AG08395 (cell line): ENCODE data around the gene GNAT1.

Source experiments
- DNase-seq: peaks from one replicate; pipeline ENCODE4 v3.0.0; 2012; ENCODE audit warnings: mixed read lengths, low spot score

Gene GNAT1

DNA sequence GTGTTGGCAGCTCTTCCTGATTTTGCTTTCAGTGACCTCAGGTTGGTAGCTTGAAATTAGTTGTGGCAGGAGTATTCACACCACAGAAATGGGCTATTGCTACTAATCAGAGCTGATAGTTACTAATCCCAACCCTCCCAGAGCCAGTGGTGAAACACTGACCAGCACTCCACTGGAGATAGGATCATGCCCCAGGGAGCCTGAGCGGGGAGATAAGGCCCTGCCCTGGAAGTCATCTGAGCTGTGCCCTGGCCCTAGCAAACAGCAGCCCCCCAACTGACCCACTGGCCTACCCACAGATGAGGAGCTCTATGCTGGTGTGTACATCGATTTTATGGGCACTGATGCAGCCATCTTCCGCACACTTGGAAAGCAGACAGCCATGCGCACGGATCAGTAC lies 9.4 kb upstream of the GNAT1 start:
- DNase-seq, result no peak

- DNase-seq, result no peak
Measured at GRCh38 chr3:50182533-50183099, 8.8 kb upstream of the GNAT1 start.

- no peak for DNase-seq
Measured at GRCh38 chr3:50183755-50184154, 7.7 kb upstream of the GNAT1 start.

GRCh38 chr3:50184242-50184978 lies 7.0 kb upstream of the GNAT1 start:
- DNase-seq, result no peak

- DNase-seq, result no peak
Measured at GRCh38 chr3:50185230-50185629, 6.2 kb upstream of the GNAT1 start.

GRCh38 chr3:50186096-50186495 lies 5.3 kb upstream of the GNAT1 start:
- no peak for DNase-seq

DNA sequence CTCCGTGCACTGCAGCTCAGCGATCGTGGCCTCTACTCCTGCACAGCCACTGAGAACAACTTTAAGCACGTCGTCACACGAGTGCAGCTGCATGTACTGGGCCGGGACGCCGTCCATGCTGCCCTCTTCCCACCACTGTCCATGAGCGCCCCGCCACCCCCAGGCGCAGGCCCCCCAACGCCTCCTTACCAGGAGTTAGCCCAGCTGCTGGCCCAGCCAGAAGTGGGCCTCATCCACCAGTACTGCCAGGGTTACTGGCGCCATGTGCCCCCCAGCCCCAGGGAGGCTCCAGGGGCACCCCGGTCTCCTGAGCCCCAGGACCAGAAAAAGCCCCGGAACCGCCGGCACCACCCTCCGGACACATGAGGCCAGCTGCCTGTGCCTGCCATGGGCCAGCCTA lies 3.7 kb upstream of the GNAT1 start:
- DNase-seq, result no peak

DNA sequence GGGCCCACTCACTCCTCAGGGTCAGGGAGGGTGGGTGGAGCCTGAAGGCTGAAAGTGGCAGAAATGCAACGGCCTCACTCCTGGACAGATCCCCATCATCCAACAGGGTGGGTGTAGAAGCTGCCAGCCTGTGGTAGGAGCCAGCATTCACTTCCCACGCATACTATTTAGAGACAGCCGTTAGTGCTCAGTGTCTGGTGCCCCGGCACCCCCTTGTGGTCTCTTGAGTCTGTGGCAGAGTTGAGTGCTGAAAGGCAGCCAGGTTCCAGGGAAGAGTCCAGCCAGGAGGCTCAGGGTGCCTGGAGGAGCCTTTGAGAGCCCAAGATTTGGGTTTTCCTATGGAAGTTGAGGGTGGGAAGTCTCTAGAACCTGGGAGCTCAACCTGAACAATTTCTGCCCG lies 2.1 kb upstream of the GNAT1 start:
- DNase-seq, result peak; percentile 92

DNA sequence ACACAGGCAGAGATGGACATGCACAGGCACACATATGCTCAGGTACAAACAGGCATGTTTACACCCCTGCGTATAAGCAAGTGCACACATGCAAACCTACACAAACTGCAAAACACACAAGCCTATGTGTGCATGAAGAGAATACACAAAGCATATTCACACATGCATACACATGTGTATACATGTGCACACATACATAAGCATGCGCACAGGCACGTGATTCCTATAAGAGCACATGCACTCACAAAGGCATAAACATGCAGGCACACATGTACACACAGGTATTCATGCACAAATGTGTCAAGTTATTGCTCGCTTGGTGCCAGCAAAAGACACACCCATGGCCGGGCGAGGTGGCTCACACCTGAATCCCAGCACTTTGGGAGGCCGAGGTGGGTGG lies 1.4 kb upstream of the GNAT1 start:
- DNase-seq, result no peak

GRCh38 chr3:50192124-50192523 lies 714 bp downstream of the GNAT1 start:
- DNase-seq, result no peak

DNA sequence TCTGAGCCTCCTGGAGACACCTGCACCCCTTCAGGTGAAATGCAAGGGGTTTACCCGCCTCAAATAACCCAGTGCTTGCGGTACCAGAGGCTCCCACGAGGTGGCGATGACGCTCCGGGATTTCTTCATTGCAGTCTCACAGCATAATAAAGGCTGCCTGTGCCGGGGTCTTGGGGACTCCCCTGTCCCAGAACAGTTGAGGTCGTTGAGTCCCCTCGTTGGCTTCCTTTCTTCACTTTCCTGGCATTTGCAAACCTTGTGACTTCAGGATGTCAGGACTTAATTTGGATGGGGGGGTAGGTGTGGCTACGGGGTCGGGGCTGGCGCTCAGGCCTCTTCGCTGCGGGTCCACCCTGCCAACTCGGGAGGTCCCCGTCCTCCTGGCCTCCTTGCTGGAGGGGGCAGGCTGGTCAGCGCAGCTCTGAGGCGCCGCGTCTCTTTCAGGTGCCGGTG lies 1.3 kb downstream of the GNAT1 start:
- peak; percentile 66 for DNase-seq

GRCh38 chr3:50193286-50193685 lies 1.9 kb downstream of the GNAT1 start:
- no peak for DNase-seq

DNA sequence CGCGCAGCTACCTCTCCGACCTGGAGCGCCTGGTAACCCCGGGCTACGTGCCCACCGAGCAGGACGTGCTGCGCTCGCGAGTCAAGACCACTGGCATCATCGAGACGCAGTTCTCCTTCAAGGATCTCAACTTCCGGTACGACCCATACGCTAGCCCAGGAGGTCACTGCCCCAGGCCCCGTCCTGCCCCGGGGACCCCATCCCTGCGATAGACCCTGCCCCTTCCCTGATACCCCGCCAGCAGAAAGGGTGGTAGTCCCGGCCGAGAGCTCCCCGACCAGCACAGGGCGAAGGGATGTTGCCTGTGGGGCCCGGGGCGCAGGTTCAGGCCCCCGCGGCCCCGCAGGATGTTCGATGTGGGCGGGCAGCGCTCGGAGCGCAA lies 2.3 kb downstream of the GNAT1 start:
- no peak for DNase-seq

DNA sequence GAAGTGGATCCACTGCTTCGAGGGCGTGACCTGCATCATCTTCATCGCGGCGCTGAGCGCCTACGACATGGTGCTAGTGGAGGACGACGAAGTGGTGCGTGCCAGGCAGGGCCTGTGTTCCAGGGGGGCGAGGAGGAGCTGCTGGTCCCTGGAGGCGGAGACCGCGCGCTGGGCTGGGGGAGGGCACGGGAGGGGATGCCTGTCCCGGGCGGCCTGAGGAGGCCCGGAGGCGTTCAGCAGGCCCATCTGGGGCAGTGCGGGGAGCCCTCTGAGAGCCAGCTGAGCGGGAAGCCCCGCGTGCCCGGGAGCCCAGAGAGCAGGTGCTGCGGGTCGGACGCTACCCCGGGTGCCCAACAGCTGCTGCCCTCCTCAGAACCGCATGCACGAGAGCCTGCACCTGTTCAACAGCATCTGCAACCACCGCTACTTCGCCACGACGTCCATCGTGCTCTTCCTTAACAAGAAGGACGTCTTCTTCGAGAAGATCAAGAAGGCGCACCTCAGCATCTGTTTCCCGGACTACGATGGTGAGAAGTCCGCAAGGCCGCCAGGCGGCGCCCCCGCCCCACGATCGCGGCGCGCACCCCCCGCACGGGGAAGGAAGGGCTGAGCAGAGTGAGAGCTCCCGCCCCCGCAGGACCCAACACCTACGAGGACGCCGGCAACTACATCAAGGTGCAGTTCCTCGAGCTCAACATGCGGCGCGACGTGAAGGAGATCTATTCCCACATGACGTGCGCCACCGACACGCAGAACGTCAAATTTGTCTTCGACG lies 2.9 kb downstream of the GNAT1 start:
- DNase-seq, result peak; percentile 74

GRCh38 chr3:50194903-50195500 lies 3.6 kb downstream of the GNAT1 start:
- DNase-seq, result no peak

GRCh38 chr3:50195501-50196252 lies 4.3 kb downstream of the GNAT1 start:
- DNase-seq, result no peak

- DNase-seq, result no peak
Measured at GRCh38 chr3:50196253-50196801, 4.9 kb downstream of the GNAT1 start.

DNA sequence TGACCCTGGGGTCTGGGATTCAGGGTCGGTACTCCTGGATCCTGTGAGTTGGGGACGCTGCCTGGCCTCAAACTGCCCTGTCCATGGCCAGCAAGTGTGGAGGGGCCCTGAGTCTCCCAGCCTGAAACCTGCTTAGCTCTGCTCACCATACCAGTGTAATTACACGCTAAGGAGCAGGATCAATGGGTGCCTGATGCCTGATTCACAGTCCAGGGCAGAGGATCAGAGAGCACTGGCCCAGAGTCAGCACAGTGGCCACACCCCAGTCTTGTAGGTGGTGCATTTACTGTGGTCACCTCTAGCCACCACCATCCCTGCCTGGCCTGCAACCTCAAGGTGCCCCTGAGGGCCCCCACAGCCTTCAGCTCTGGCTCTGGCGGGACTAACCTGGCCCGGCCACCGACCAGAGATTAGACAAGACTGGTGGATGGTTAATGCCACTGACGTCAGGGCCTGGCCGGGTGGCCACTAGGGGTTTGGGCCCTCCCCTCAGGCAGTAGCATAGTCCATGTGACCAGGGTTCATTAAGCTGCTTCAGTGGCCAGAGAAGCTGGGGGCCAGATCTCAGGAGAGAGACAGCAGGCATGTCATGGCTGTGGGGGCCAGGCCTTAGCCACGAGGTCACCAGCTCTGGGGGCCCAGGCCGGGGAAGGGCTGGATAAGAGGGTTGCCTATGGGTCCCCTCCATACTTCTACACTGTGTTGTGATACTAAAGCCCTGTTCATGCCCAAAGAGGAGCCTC lies 10.3 kb downstream of the GNAT1 start:
- DNase-seq, result no peak

GRCh38 chr3:50202353-50203112 lies 11.1 kb downstream of the GNAT1 start:
- no peak for DNase-seq

DNA sequence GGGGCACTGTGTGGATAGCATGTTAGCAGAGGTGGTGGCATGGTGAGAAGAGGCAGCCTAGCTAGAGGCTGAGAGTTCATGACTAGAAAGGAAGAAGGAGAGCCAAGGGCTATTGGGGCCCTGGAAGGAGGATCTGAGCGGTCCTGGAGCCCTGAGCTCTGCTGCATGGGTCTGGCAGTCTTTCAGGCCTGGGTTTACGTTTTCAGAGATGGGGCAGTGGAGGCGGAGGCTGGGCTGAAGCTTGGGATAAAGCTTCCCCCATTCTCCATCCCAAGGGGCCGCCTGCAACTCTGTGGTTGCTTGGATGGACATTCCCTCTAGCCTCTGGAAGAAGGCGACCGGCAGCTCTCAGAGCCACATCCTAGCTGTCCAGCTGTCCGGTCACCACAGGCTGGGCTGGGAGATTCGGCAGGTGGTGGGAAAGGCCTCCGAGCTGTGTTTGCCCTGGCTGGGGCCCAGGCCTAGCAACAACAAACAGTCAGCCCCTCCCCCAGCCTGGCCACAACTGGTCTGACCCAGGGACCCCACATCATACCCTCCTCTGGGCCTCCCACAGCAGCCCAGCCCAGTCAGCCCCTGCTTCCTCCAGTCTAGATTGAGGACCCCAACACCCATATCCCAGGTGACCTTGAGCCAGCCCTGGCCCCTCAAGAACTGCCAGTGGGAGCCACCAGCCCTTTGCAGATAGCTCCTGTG lies 11.9 kb downstream of the GNAT1 start:
- DNase-seq, result no peak
